Epithelial cell of prostate (primary cell): ENCODE results near the gene PTGIS.

ENCODE experiments used
- DNase-seq: peaks from one replicate; pipeline ENCODE4 v3.0.0-alpha.2; 2011; ENCODE audit warnings: low read depth, low spot score
- H3K27ac ChIP-seq: fragments of 450-650 bp; 2 replicates; pipeline ENCODE4 v1.5.1; 2017; ENCODE audit warnings: mild to moderate bottlenecking

The PTGIS gene

DNA sequence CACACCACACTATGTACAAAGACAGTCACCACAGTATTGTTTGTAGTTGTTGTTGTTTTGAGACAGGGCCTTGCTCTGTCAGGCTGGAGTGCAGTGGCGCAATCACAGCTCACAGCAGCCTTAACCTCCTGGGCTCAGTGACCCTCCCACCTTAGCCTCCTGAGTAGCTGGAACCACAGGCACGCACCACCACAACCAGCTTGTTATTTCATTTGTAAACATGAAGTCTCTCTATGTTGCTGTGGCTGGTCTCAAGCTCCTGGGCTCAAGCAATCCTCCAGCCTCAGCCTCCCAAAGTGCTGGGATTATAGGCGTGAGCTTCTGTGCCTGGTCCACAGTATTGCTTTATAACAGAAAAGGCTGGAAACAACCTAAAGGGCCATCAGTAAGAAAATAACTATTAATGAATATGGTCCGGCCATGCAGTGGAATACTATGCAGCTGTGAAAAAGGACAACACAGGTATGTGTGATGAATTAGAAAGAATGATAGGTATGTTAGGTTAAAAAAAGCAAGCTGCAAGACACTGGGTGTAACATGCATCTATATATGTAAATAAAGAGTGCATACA lies 30.0 kb upstream of the PTGIS start:
- DNase-seq, result no peak

GRCh38 chr20:49595811-49596561 lies 28.0 kb upstream of the PTGIS start:
- DNase-seq, result no peak
- no peak overlapping the region for H3K27ac ChIP-seq

More for the DNA sequence above, 30.0 kb upstream of the PTGIS start:
- H3K27ac ChIP-seq, result no peak overlapping the region

DNA sequence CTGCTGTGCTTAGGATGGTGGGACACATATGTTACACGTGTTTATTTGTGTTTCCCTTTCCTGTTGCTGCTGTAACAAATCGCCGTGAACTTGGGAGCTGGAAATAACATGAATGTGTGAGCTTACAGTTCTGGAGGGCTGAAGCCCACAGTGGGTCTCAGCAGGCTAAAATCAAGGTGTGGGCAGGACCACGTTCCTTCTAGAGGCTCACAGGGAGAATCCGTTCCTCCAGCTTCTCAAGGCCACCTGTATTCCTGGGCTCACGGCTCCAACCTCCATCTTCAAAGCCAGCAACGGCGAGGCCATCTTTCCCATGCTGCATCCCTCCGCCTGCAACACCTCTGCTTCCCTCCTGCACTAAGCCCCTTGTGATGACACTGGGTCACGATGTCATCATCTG lies 27.4 kb upstream of the PTGIS start:
- no peak for DNase-seq
- H3K27ac ChIP-seq, result no peak overlapping the region

GRCh38 chr20:49594931-49595315 lies 27.0 kb upstream of the PTGIS start:
- DNase-seq, result no peak
- H3K27ac ChIP-seq, result no peak overlapping the region

- H3K27ac ChIP-seq, result no peak overlapping the region
- DNase-seq, result no peak
Observed at GRCh38 chr20:49594143-49594930, 26.4 kb upstream of the PTGIS start.

GRCh38 chr20:49593466-49594142 lies 25.7 kb upstream of the PTGIS start:
- no peak overlapping the region for H3K27ac ChIP-seq
- no peak for DNase-seq

DNA sequence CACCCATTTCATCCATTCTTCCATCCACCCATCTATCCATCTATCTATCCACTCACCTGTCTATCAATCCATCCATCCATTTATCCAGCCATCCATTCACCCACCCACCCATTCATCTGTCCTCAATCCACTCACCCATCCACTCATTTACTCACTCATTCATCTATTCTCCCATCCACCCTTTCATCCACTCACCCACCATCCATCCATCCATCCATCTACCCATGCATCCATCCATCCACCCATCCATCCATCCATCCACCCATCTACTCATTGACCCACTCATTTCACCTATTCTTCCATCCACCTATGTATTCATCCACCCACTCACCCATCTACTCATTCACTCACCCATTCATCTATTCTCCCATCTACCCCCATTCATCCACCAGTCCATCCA lies 24.2 kb upstream of the PTGIS start:
- no peak for DNase-seq
- no peak overlapping the region for H3K27ac ChIP-seq

- DNase-seq, result no peak
- no peak overlapping the region for H3K27ac ChIP-seq
Observed at GRCh38 chr20:49591217-49591865, 23.4 kb upstream of the PTGIS start.

DNA sequence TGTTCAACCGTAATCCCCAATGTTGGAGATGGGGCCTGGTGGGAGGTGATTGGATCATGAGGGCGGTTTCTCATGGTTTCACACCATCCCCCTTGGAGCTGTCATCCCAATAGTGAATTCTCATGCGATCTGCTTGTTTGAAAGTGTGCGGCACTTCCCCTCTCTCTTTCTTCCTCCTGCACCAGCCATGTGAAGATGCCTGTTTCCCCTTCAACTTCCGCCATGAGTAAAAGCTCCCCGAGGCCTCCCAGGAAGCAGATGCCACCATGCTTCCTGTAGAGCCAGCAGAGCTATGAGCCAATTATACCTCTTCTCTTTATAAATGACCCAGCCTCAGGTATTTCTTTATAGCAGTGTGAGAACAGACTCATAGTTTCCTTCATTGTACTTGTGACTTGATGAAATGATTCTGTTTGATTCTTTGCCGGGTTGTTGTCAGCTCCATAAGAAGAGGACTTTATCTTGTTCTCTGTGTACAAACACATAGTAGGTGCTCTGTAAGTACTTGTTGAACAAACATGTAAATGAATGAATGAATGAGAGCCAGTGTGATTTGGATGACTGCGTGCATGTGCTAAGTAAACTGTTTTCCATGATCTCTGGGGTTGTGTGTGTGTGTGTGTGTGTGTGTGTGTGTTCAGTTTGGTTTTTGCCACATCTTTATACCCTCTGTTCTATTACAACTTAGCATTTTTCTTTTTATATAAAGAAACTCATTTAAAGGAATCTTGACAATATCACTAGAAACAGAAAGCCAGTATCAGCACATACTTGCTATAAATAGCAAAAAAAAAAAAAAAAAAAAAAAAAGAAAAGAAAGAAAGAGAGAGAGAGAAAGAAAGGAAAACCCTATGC lies 22.5 kb upstream of the PTGIS start:
- no peak for DNase-seq
- no peak overlapping the region for H3K27ac ChIP-seq

DNA sequence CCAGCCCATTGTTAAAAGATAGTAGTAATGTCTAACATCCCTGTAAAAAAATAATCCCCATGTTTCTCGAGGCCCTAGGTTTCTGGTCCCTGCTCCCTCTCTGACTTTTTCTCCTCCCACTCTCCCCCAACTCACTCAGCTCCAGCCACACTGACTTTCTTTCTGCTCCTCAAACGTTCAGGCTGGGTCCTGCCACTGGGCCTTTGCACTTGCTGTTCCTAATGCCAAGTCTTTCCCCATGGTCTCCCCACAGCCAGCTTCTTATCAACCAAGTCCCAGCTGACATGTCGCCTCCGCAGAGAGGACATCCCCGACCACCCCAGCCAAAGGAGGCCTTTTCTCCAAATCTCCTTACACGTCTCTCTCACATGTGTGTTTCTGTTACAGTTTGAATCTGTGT lies 21.8 kb upstream of the PTGIS start:
- no peak overlapping the region for H3K27ac ChIP-seq
- no peak for DNase-seq

DNA sequence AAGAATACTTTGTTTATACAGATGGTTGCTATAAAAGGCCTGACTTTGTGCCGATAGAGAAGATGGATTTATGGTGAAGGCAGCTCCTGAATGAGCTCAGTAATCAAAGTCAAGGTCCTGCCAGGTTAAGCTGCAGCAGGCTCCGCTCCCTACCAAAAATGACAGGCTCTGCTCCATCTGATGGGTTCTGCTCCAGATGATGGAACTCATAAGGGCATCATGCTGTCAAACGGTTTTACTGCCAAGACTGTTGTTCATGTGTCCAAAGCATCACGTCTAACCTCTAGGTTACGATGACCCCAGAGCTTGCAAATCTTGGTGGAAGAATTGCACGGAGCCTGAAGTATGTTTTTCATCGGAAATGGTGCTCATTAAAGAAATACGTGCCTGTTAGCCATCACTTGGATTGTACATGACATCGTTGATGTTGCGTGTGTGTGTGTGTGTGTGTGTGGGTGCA lies 19.2 kb upstream of the PTGIS start:
- DNase-seq, result no peak
- H3K27ac ChIP-seq, result no peak overlapping the region

GRCh38 chr20:49585585-49586245 lies 17.8 kb upstream of the PTGIS start:
- DNase-seq, result no peak
- no peak overlapping the region for H3K27ac ChIP-seq

DNA sequence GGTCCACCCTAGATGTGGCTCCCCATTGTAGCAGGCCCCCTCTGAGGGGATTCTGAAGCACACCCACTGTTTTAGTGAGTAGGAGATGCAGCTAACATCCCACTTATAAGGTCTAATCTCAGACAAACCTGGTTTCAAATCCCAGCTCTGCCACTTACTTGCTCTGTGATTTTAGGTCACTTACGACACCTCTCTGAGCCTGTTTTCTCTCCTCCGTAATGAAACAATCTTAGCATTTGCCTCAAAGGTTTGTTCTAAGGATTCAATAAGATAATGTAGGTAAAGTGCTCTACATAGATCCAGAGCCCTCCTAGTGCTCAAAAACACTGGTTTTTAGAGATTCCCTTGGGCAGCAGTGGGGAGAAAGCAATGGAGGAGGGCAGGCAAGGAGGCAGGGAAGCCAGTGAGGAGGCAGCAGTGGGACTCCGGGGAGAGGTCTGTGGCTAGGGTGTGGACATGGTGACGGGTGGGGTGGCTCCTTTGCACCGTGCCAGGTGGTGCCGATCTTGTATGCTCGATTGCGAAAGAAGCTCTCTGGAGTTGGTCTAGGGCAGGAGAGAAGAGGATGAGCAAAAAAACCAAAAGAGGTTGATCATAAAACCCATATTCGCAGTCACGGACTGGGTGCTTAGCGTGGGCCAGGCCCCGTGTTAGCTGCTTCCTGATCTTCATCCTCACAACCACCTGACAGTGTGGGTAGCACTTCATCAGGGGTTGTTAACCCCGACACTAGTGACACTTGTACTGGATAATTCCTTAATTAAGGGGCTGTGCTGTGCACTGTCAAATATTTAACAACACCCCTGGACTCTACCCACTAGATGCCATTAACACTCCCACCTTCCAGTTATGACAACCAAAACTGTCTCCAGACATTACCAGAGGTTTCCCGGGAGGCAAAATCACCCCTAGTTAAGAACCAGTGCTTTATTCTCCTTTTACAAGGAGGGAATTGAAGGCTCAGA lies 16.8 kb upstream of the PTGIS start:
- H3K27ac ChIP-seq, result no peak overlapping the region
- DNase-seq, result no peak

DNA sequence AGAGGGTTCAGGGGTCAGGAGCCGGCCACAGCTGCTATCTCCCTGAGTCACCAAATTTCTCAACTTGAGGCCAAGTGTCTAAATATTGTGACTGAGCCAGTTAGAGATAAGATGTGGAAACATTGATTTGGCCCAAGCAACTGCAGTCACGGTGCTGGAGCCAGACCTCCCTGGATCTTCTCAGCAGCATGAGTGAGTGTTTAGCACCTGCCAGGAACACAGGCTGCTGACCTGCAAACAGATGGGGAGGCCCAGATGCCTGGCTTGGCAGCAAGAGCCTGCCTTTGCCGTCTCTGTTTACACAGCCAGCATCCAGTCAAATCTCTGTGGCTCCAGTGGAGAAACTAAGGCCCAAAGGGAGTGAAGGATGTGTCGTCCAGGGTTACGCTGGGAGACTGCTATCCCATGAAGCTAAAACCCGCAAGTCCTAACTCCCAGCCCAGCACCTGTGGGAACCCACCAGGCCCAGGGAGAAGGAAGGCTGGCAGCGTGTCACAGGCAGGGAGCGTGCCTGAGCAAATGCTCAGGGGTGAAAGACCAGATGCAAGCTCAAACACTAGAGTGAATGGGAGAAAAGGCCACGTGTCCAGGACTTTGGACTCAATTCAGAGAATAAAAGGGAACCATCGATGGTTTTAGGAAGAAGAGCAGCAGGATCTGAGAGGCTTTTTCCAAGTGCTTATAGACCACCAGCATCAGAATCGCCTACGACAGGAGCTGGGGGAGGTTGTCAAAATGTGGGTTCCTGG lies 15.9 kb upstream of the PTGIS start:
- H3K27ac ChIP-seq, result no peak overlapping the region
- DNase-seq, result no peak

- DNase-seq, result no peak
- no peak overlapping the region for H3K27ac ChIP-seq
Observed at GRCh38 chr20:49583343-49583668, 15.4 kb upstream of the PTGIS start.

DNA sequence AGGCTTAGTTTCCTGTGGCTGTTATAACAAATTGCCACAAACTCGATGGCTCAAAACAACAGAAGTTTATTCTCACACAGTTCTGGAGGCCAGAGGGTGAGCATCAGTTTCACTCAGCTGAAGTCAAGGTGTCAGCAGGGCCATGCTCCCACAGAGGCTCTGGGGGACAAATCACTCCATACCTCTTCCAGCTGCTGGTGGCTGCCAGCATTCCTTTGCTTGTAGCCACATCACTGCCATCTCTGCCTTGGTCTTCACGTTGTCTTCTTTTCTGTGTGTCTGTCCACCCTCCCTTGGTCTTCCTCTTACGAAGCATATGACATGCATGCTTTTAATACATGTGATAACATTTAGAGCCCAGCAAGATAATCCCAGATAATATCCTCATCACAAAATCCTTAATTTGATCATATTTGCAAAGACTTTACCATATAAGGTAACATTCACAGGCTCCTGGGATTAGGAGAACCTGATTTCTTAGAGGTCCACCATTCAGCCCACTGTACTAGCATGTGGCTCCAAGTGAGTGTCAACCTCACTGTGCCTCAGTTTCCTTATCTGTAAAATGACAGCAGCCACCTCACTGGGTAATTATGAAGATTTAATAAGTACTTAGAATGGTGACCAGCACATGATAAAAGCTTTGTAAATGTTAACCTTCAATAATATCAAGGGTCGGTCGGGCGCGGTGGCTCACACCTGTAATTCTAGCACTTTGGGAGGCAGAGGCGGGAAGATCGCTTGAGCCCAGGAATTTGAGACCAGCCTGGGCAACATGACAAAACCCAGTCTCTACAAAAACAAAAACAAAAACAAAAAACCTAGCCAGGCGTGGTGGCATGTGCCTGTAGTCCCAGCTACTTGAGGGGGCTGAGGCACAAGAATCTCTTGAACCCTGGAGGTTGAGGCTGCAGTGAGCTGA lies 14.7 kb upstream of the PTGIS start:
- no peak overlapping the region for H3K27ac ChIP-seq

More for the DNA sequence above, 14.7 kb upstream of the PTGIS start:
- DNase-seq, result no peak
